BE2C (cell line): ENCODE measurements around the gene GRIA1.

Experiments used
- DNase-seq: peaks from one replicate; pipeline ENCODE4 v3.0.0-alpha.2; 2020
- H3K27me3 ChIP-seq: fragments of 250-450 bp; sonication (Bioruptor Pico); 2 replicates; pipeline ENCODE4 v1.5.1; 2020; ENCODE audit warnings: mild to moderate bottlenecking
- H3K36me3 ChIP-seq: fragments of 250-450 bp; sonication (Bioruptor Pico); 2 replicates; pipeline ENCODE4 v1.5.1; 2020; ENCODE audit warnings: mild to moderate bottlenecking
- H3K4me1 ChIP-seq: fragments of 250-450 bp; sonication (Bioruptor Pico); 2 replicates; pipeline ENCODE4 v1.5.1; 2020
- H3K4me3 ChIP-seq: 2 replicates; pipeline ENCODE4 v1.5.1; 2011; ENCODE audit warnings: low read depth, low read length
- H3K9me3 ChIP-seq: fragments of 250-450 bp; sonication (Bioruptor Pico); 2 replicates; pipeline ENCODE4 v1.5.1; 2020
- TF ChIP-seq, protein P1 (sequence below): IDR thresholded peaks from 2 replicates; pipeline ENCODE4 v1.5.1; 2012; ENCODE audit warnings: mild to moderate bottlenecking, low read depth, low read length

GRIA1 gene

GRCh38 chr5:153674356-153674755, 183.9 kb downstream of the GRIA1 start:
- TF ChIP-seq, protein P1, sequence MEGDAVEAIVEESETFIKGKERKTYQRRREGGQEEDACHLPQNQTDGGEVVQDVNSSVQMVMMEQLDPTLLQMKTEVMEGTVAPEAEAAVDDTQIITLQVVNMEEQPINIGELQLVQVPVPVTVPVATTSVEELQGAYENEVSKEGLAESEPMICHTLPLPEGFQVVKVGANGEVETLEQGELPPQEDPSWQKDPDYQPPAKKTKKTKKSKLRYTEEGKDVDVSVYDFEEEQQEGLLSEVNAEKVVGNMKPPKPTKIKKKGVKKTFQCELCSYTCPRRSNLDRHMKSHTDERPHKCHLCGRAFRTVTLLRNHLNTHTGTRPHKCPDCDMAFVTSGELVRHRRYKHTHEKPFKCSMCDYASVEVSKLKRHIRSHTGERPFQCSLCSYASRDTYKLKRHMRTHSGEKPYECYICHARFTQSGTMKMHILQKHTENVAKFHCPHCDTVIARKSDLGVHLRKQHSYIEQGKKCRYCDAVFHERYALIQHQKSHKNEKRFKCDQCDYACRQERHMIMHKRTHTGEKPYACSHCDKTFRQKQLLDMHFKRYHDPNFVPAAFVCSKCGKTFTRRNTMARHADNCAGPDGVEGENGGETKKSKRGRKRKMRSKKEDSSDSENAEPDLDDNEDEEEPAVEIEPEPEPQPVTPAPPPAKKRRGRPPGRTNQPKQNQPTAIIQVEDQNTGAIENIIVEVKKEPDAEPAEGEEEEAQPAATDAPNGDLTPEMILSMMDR = no peak
- Histone ChIP-seq H3K4me1 (no peaks in the 10 kb centered on the region), H3K9me3 (no peaks in the 10 kb centered on the region)

DNA sequence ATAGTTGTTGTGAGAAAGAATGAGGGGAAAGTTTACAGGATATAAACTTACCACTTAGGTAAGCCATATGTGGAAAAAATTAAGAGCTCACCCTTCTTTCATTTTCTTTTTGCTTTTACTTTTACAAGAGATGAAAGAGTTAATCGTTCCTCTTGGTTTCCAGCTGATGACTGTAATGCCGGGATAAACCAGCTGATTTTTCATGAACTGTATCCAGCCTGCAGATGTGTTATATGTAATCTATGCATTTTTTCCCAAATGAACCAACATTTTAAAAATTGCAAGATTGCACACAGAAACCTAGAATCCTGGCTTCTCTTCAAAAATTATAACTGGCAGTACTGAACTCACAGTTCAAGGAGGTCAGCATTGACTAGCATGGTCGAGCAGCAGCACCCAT, 185.9 kb downstream of the GRIA1 start:
- DNase-seq = no peak
- no peak overlapping the region for H3K4me3 ChIP-seq
- H3K9me3 ChIP-seq = no peaks in the 10 kb centered on the region
- H3K36me3 ChIP-seq = no peaks in the 10 kb centered on the region
- no peaks in the 10 kb centered on the region for H3K4me1 ChIP-seq
- H3K27me3 ChIP-seq = no peaks in the 10 kb centered on the region
- TF ChIP-seq, protein P1 = no peak

More at GRCh38 chr5:153674356-153674755, 183.9 kb downstream of the GRIA1 start:
- DNase-seq = no peak
- H3K27me3 ChIP-seq = no peaks in the 10 kb centered on the region
- H3K4me3 ChIP-seq = no peak overlapping the region
- no peaks in the 10 kb centered on the region for H3K36me3 ChIP-seq

GRCh38 chr5:153676821-153677220, 186.4 kb downstream of the GRIA1 start:
- no peak for DNase-seq
- Histone ChIP-seq H3K36me3 (no peaks in the 10 kb centered on the region), H3K4me1 (no peaks in the 10 kb centered on the region), H3K9me3 (no peaks in the 10 kb centered on the region), H3K4me3 (no peak overlapping the region), H3K27me3 (no peaks in the 10 kb centered on the region)
- TF ChIP-seq, protein P1 = no peak

DNA sequence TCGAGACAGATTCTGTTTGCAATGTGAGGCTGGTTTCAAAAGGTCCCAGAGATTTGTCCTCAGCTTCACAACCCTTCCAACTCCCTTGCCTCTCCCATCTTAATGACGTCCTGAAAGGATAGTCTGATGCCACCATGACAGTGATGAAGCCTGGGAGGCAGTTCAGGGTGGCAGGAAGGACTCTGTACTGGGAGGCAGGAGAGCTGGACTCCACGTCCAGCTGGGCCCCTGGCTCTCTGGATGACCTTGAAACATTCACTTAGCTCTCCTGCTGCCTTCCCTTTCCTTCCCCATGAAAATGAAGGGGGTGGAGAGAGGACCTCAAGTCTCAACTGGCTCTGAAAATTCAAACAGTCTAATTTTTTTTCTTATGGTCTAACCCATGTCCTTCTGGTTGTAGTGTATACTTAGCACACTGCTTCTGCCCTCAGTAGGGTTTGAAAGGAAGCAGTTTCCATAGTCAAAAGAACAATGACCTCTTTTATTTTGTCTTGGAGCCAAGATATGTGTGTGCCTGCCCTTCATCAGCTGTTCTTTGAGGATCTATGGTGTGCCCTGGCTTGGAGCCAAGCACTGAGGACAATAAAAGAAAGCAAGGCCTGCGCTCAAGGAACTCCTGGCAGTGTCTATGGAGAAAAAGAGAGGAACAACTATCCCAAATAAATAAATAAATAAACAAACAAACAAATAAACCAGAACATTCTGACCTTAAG, 188.3 kb downstream of the GRIA1 start:
- TF ChIP-seq, protein P1 = no peak
- Histone ChIP-seq H3K36me3 (no peaks in the 10 kb centered on the region), H3K4me3 (no peak overlapping the region), H3K27me3 (no peaks in the 10 kb centered on the region), H3K4me1 (no peaks in the 10 kb centered on the region), H3K9me3 (no peaks in the 10 kb centered on the region)
- DNase-seq = no peak

- TF ChIP-seq, protein P1 = no peak
- no peak overlapping the region for H3K4me3 ChIP-seq
- no peaks in the 10 kb centered on the region for H3K9me3 ChIP-seq
- no peaks in the 10 kb centered on the region for H3K36me3 ChIP-seq
- H3K4me1 ChIP-seq = no peaks in the 10 kb centered on the region
- DNase-seq = no peak
- no peaks in the 10 kb centered on the region for H3K27me3 ChIP-seq
These were observed 199.8 kb downstream of the GRIA1 start for GRCh38 chr5:153690236-153690635.

DNA sequence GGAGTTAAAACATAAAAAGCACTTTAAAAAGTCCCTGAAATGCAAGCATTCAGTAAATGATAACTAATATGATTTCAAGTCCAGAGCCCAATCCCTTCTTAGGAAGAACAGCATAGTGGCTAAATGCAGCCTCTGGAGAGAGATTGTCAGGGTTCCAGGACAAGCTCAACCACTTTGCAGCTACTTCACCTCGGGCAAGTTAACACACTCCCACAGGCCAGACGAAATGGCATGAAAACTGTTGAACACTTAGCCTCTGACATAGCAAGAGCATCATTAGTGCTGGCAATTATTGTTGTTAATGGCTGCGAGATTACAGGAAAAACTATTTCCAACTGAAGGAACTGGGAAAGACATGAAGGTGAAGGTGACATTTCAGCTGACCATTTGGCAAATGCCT, 205.8 kb downstream of the GRIA1 start:
- Histone ChIP-seq H3K27me3 (no peaks in the 10 kb centered on the region), H3K4me1 (no peaks in the 10 kb centered on the region), H3K9me3 (no peaks in the 10 kb centered on the region), H3K4me3 (no peak overlapping the region), H3K36me3 (no peaks in the 10 kb centered on the region)
- TF ChIP-seq, protein P1 = no peak
- no peak for DNase-seq
